Left lung (tissue), 10 donors: ENCODE data around the gene GXYLT1. TPM values are rescaled to one million over a fixed set of nuclear protein-coding genes. Genes with fewer than 3 reads are reported as not detected.

Experiments
- ATAC-seq: fragments of 200-7000 bp; cut with Tn5 transposase; one replicate; pipeline ENCODE4 v1.9.1; 2020; ENCODE audit warnings: moderate library complexity
- DNase-seq, 4 donors: peaks; one replicate each; pipeline ENCODE4 v3.0.0-alpha.2; 2013 to 2020
- H3K27ac ChIP-seq, 2 donors: fragments of 200-600 bp; sonication (generic) in 1 of 2; one replicate each; pipeline versions ENCODE4 v1.5.0 to v1.8.0; 2020 to 2021
- H3K27me3 ChIP-seq, 2 donors: fragments of 200-600 bp; sonication (generic) in 1 of 2; one replicate each; pipeline versions ENCODE4 v1.5.0 to v1.8.0; 2020 to 2021
- H3K36me3 ChIP-seq, 2 donors: fragments of 200-600 bp; sonication (generic) in 1 of 2; one replicate each; pipeline versions ENCODE4 v1.5.0 to v1.8.0; 2020 to 2021
- H3K4me1 ChIP-seq, 2 donors: fragments of 200-600 bp; one replicate each; pipeline ENCODE4 v1.8.0; 2021
- H3K4me3 ChIP-seq, 2 donors: fragments of 200-600 bp; sonication (generic) in 1 of 2; one replicate each; pipeline versions ENCODE4 v1.5.0 to v1.8.0; 2020 to 2021; ENCODE audit warnings: mild to moderate bottlenecking in 1 of 2
- H3K9me3 ChIP-seq, 2 donors: fragments of 200-600 bp; sonication (generic) in 1 of 2; one replicate each; pipeline versions ENCODE4 v1.5.0 to v1.8.0; 2020 to 2021
- intact Hi-C, 2 donors: fragments of 100-400 bp; cut with DNase I; formaldehyde crosslinking; loops; one replicate each; pipeline versions ENCODE4 v1.11.2 to v1.14.2; 2022
- polyA plus RNA-seq, 6 donors: library from polyadenylated mRNA; unstranded; fragments of 120-200 nt; gene quantifications; one replicate each; pipeline ENCODE4 v1.2.1, GENCODE V29; 2013; ENCODE audit not compliant: insufficient read length in 6 of 6
- total RNA-seq, 2 donors: library from RNA; stranded (reverse); fragmentation: NEBNext Ultra II Directional; extraction: Animal tissue kit (Norgen Biotek cat#: 25700); gene quantifications; one replicate each; pipeline ENCODE4 v1.2.1, GENCODE V29; 2021
- TF ChIP-seq, protein P1 (sequence below), 2 donors: fragments of 200-600 bp; sonication (generic) in 1 of 2; IDR thresholded peaks; one replicate each; pipeline versions ENCODE4 v1.5.0 to v1.8.0; 2021; ENCODE audit warnings: antibody characterized with exemption in 2 of 2
- donor health status: DM: no; HTN: yes; CAD: no.
- donor health status: DM: no; HTN: no; CAD: no.

The GXYLT1 gene
- total and polyA plus RNA-seq, 8 donors: 14.5 to 23.9 (median 20.8) TPM

DNA sequence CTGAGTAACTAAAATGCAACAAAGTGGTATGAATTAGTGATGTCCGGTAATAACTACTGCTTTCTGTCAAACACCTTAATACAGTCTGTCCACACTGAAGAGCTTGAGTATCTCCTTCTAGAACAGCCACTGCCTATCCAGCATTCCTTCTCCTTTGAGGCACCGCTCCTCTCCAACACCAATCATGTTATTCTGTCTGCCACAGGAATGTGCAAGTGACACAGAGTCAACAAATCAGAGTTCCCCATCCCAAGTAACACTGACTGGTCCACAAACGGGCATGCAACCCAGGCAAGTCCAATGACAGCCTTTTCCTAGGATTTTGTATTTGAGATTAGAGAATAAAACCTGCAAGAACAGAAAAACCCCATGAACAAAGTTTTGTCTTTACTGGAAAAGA lies 3.8 kb downstream of the GXYLT1 start:
- TF ChIP-seq, protein P1, sequence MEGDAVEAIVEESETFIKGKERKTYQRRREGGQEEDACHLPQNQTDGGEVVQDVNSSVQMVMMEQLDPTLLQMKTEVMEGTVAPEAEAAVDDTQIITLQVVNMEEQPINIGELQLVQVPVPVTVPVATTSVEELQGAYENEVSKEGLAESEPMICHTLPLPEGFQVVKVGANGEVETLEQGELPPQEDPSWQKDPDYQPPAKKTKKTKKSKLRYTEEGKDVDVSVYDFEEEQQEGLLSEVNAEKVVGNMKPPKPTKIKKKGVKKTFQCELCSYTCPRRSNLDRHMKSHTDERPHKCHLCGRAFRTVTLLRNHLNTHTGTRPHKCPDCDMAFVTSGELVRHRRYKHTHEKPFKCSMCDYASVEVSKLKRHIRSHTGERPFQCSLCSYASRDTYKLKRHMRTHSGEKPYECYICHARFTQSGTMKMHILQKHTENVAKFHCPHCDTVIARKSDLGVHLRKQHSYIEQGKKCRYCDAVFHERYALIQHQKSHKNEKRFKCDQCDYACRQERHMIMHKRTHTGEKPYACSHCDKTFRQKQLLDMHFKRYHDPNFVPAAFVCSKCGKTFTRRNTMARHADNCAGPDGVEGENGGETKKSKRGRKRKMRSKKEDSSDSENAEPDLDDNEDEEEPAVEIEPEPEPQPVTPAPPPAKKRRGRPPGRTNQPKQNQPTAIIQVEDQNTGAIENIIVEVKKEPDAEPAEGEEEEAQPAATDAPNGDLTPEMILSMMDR (IDR thresholded peaks at IDR 0.05): no peak
- Histone ChIP-seq H3K27ac (no peak overlapping the region), H3K4me3 (no peak overlapping the region), H3K27me3 (no peaks in the 10 kb centered on the region), H3K9me3 (no peaks in the 10 kb centered on the region), H3K4me1 (peaks cover 10 to 36% of the 10 kb centered on the region in 2 donors), H3K36me3 (no peaks in the 10 kb centered on the region)
- DNase-seq (no peak), ATAC-seq (peak; percentile 50)
- intact Hi-C loops: no loop called here

DNA sequence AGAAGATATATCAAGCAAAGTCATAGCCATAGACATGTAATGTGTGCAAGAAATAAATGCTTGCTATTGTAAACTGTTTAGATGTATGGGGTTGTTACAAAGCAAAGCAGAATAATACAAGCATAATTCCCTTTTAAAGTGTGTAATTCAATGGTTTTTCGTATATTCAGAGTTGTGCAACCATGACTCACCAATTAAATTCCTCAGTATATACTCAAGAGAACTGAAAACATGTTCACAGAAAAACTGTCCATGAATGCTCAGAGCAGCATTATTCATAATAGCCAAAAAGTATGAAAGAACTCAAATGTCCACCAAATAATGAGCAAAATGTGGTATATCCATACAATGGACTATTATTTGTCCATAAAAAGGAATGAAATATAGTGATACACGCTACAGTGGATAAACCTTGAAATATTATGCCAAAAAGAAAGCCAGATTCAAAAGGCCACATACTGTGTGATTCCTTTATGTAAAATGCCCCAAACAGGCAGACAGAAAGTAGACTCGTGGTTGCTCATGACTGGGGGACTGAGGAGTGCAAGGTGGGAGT lies 9.3 kb downstream of the GXYLT1 start:
- Histone ChIP-seq H3K27me3 (no peaks in the 10 kb centered on the region), H3K4me3 (no peak overlapping the region), H3K9me3 (no peaks in the 10 kb centered on the region), H3K27ac (no peak overlapping the region), H3K36me3 (no peaks in the 10 kb centered on the region), H3K4me1 (peaks cover 4 to 16% of the 10 kb centered on the region in 2 donors)
- no peak for DNase-seq
- ATAC-seq: peak; percentile 64
- TF ChIP-seq, protein P1 (IDR thresholded peaks at IDR 0.05): no peak
- intact Hi-C loops: loop anchor here in 1 of 2 donors (10.0 kb wide), 1 partner anchor 199 kb away; no protein-coding TSS in a partner anchor

DNA sequence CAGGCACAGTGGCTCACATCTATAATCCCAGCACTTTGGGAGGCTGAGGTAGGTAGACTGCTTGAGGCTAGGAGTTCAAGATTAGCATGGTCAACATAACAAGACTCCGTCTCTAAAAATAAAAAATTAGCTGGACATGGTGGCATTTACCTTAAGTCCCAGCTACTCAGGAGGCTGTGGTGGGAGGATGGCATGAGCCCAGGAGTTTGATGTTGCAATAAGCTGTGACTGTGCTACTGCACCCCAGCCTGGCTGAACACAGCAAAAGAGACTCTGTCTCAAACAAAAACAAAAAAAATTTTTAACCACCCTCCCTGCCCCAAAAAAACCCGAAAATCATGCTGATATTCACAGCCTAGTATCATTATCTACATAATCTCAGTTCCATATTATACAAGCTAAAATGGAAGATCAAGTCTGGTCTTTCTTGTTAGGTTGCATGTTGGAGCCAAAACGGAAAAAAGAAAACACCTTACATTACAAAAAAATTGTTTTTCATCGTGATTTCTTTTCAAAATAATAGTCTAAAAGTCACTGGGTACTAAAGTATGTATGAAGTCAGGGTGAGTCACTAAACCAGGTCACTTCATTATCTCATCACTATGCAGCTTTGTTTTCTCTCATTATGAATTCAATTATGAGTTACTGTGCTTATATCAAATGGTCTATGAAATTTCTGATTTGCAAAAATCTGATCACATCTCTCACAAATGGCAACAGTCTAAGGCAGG lies 13.8 kb downstream of the GXYLT1 start:
- intact Hi-C loops: loop anchor here in 1 of 2 donors (10.0 kb wide), 1 partner anchor 204 kb away; no protein-coding TSS in a partner anchor
- no peaks in the 10 kb centered on the region for H3K9me3 ChIP-seq
- no peaks in the 10 kb centered on the region for H3K36me3 ChIP-seq
- DNase-seq (no peak), ATAC-seq (peak; percentile 80)
- TF ChIP-seq, protein P1 (IDR thresholded peaks at IDR 0.05): no peak
- H3K4me3 ChIP-seq: no peak overlapping the region
- no peak overlapping the region for H3K27ac ChIP-seq
- no peaks in the 10 kb centered on the region for H3K27me3 ChIP-seq
- H3K4me1 ChIP-seq: peaks cover 4 to 18% of the 10 kb centered on the region in 2 donors

DNA sequence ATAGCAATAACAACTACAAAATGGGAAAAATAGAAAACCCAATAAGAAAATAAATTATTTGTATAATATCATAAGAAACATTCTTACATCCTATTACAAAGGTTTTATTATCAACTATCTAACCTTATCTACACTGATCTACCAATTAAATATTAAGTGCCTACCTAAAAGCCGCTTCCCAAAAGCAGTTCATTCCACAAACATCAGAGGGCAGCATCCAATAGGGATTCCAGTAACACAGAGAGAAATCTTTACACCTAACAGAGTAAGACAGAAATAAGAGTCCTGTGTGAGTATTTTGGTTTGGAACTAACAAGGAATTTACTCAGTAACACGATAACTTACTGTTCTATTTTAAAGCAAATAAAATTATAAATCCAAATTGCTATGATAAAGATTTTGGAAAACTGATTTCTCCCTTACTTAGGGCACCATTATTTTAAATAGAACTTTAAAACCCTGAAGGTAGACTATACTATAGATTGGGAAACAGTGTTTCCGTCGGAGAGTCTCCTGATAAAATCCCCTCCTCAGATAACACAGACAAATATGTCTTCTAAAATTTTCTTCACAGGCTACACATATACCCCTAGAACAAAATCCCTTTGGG lies 15.0 kb downstream of the GXYLT1 start:
- H3K27me3 ChIP-seq: no peaks in the 10 kb centered on the region
- intact Hi-C loops: loop anchor here in 1 of 2 donors (10.0 kb wide), 1 partner anchor 205 kb away; no protein-coding TSS in a partner anchor

More for the DNA sequence above, 15.0 kb downstream of the GXYLT1 start:
- Histone ChIP-seq H3K27ac (no peak overlapping the region), H3K36me3 (no peaks in the 10 kb centered on the region), H3K4me1 (peaks cover 4 to 21% of the 10 kb centered on the region in 2 donors), H3K4me3 (no peak overlapping the region), H3K9me3 (no peaks in the 10 kb centered on the region)
- peak; percentile 92 for ATAC-seq
- TF ChIP-seq, protein P1 (IDR thresholded peaks at IDR 0.05): peak; percentile 65 to 66
- peak in 1 of 4 donors; percentile 62 for DNase-seq
